Stimulated activated naive CD4-positive, alpha-beta T cell treated with Interleukin-2 at 50 U/mL for 16 hours (primary cell): ENCODE measurements around the gene PURA.
"Not testable (repeated sequence)": the region's sequence is repeated elsewhere in the genome, so short reads cannot be mapped to it uniquely, and the experiment has no call there.

Experiments
- DNase-seq: peaks from one replicate; lab custom pipeline; 2025; lab: John Stamatoyannopoulos, UW

Gene PURA

GRCh38 chr5:140135127-140135526 lies 21.2 kb downstream of the PURA start:
- no peak for DNase-seq

GRCh38 chr5:140136624-140137023 lies 22.7 kb downstream of the PURA start:
- no peak for DNase-seq

GRCh38 chr5:140140435-140140834 lies 26.5 kb downstream of the PURA start:
- DNase-seq: no peak

- no peak for DNase-seq
These were observed 27.3 kb downstream of the PURA start for GRCh38 chr5:140141241-140141640.

- DNase-seq: no peak
These were observed 28.3 kb downstream of the PURA start for GRCh38 chr5:140142246-140142645.

- no peak for DNase-seq
These were observed 28.9 kb downstream of the PURA start for GRCh38 chr5:140142856-140143255.

- no peak for DNase-seq
These were observed 29.8 kb downstream of the PURA start for GRCh38 chr5:140143521-140144258.

- DNase-seq: no peak
These were observed 31.3 kb downstream of the PURA start for GRCh38 chr5:140145256-140145655.

- peak; percentile 37 for DNase-seq
These were observed 32.1 kb downstream of the PURA start for GRCh38 chr5:140145818-140146522.

- no peak for DNase-seq
These were observed 32.6 kb downstream of the PURA start for GRCh38 chr5:140146523-140146842.

- DNase-seq: no peak
These were observed 33.6 kb downstream of the PURA start for GRCh38 chr5:140147460-140147859.

- no peak for DNase-seq
These were observed 34.6 kb downstream of the PURA start for GRCh38 chr5:140148508-140148907.

- no peak for DNase-seq
These were observed 36.3 kb downstream of the PURA start for GRCh38 chr5:140150201-140150600.

GRCh38 chr5:140151144-140152021 lies 37.5 kb downstream of the PURA start:
- DNase-seq: no peak

GRCh38 chr5:140152022-140152999 lies 38.4 kb downstream of the PURA start:
- no peak for DNase-seq

GRCh38 chr5:140153255-140153654 lies 39.3 kb downstream of the PURA start:
- no peak for DNase-seq

- DNase-seq: no peak
These were observed 40.0 kb downstream of the PURA start for GRCh38 chr5:140153905-140154304.

- not testable (repeated sequence) for DNase-seq
These were observed 40.9 kb downstream of the PURA start for GRCh38 chr5:140154710-140155381.

GRCh38 chr5:140157032-140157781 lies 43.3 kb downstream of the PURA start:
- peak; percentile 80 for DNase-seq
